ENCODE data around the gene VCAN.

VCAN gene

GRCh38 chr5:83467371-83468035, 4.0 kb upstream of the VCAN start:
- FAIRE-seq (no peak), DNase-seq (ENCODE audit: insufficient read length, low spot score) (no peak)

- FAIRE-seq, result no peak
- no peak for DNase-seq (ENCODE audit: insufficient read length, low spot score)
Measured at GRCh38 chr5:83469075-83469474, 2.5 kb upstream of the VCAN start.

GRCh38 chr5:83470526-83471404, 779 bp upstream of the VCAN start:
- DNase-seq (ENCODE audit: insufficient read length, low spot score) (no peak), FAIRE-seq (no peak)

- FAIRE-seq, result no peak
- DNase-seq (ENCODE audit: insufficient read length, low spot score), result no peak
Measured at GRCh38 chr5:83472213-83472507, 616 bp downstream of the VCAN start.

- no peak for FAIRE-seq
- DNase-seq (ENCODE audit: insufficient read length, low spot score), result peak; percentile 5
Measured at GRCh38 chr5:83472508-83473345, 1.2 kb downstream of the VCAN start.

- DNase-seq (ENCODE audit: insufficient read length, low spot score) (peak; percentile 69), FAIRE-seq (peak; percentile 33)
Measured at GRCh38 chr5:83473346-83474160, 2.0 kb downstream of the VCAN start.

- FAIRE-seq (no peak), DNase-seq (ENCODE audit: insufficient read length, low spot score) (peak; percentile 13)
Measured at GRCh38 chr5:83474161-83474796, 2.7 kb downstream of the VCAN start.

GRCh38 chr5:83474991-83475390, 3.4 kb downstream of the VCAN start:
- no peak for FAIRE-seq
- DNase-seq (ENCODE audit: insufficient read length, low spot score), result no peak

GRCh38 chr5:83475391-83475863, 3.9 kb downstream of the VCAN start:
- FAIRE-seq (no peak), DNase-seq (ENCODE audit: insufficient read length, low spot score) (peak; percentile 15)

GRCh38 chr5:83475935-83476814, 4.6 kb downstream of the VCAN start:
- FAIRE-seq, result no peak
- no peak for DNase-seq (ENCODE audit: insufficient read length, low spot score)

- no peak for FAIRE-seq
- DNase-seq (ENCODE audit: insufficient read length, low spot score), result no peak
Measured at GRCh38 chr5:83482961-83483360, 11.4 kb downstream of the VCAN start.

GRCh38 chr5:83484294-83484693, 12.8 kb downstream of the VCAN start:
- no peak for FAIRE-seq

GRCh38 chr5:83485842-83486241, 14.3 kb downstream of the VCAN start:
- DNase-seq (ENCODE audit: insufficient read length, low spot score) (no peak), FAIRE-seq (no peak)

More at GRCh38 chr5:83484294-83484693, 12.8 kb downstream of the VCAN start:
- no peak for DNase-seq (ENCODE audit: insufficient read length, low spot score)

GRCh38 chr5:83487155-83487554, 15.6 kb downstream of the VCAN start:
- FAIRE-seq (no peak), DNase-seq (ENCODE audit: insufficient read length, low spot score) (no peak)

GRCh38 chr5:83488271-83488670, 16.7 kb downstream of the VCAN start:
- DNase-seq (ENCODE audit: insufficient read length, low spot score), result no peak
- no peak for FAIRE-seq

- FAIRE-seq (no peak), DNase-seq (ENCODE audit: insufficient read length, low spot score) (no peak)
Measured at GRCh38 chr5:83488821-83489220, 17.3 kb downstream of the VCAN start.

GRCh38 chr5:83490203-83490602, 18.7 kb downstream of the VCAN start:
- FAIRE-seq, result no peak

GRCh38 chr5:83492331-83492730, 20.8 kb downstream of the VCAN start:
- FAIRE-seq, result no peak
- DNase-seq (ENCODE audit: insufficient read length, low spot score), result no peak

More at GRCh38 chr5:83490203-83490602, 18.7 kb downstream of the VCAN start:
- DNase-seq (ENCODE audit: insufficient read length, low spot score), result no peak

- DNase-seq (ENCODE audit: insufficient read length, low spot score) (no peak), FAIRE-seq (no peak)
Measured at GRCh38 chr5:83493644-83494043, 22.1 kb downstream of the VCAN start.

Data from HTR-8/SVneo (cell line).